H1 (cell line): Measurements from ENCODE around the gene ALKBH3. TPM values are rescaled to one million over a fixed set of nuclear protein-coding genes. Genes with fewer than 3 reads are reported as not detected.
A peak's percentile ranks its signal among the peaks of the same experiment; 100 is the strongest.

Experiments
- CTCF ChIA-PET: fragments of 300-600 bp; sonication (Branson Sonifier 250); formaldehyde crosslinking; loops from one replicate; lab custom pipeline; 2021; ENCODE audit not compliant: partially characterized antibody; lab: Charles Lee
- POLR2A ChIA-PET: fragments of 300-600 bp; sonication (Branson Sonifier 250); formaldehyde crosslinking; loops from one replicate; lab custom pipeline; 2021; ENCODE audit warnings: inconsistent platforms; ENCODE audit not compliant: partially characterized antibody; lab: Charles Lee
- DNase-seq, 2 experiments: peaks; one replicate each; pipeline versions ENCODE4 v3.0.0 to v3.0.0-alpha.2; 2010 to 2022; ENCODE audit warnings: low spot score in 2 of 2, low read depth in 1 of 2, mixed read lengths in 1 of 2
- FAIRE-seq: peaks from 2 replicates; lab custom pipeline; 2011; peaks lifted over from hg19 to GRCh38; lab: Jason Lieb, UNC
- H2AFZ ChIP-seq: 2 replicates; pipeline ENCODE4 v1.8.1; 2012; ENCODE audit warnings: low read length, inconsistent platforms
- H2AK5ac ChIP-seq: 2 replicates; pipeline ENCODE4 v1.6.1; 2013; ENCODE audit warnings: low read depth, low read length
- H2BK120ac ChIP-seq: replicated peaks from 2 replicates; pipeline ENCODE3; 2013; ENCODE audit warnings: low read depth, low read length, inconsistent platforms
- H2BK12ac ChIP-seq: 2 replicates; pipeline ENCODE4 v1.6.1; 2013; ENCODE audit warnings: low read depth, low read length
- H2BK15ac ChIP-seq: 2 replicates; pipeline ENCODE4 v1.6.1; 2013; ENCODE audit warnings: low read length
- H2BK20ac ChIP-seq: 2 replicates; pipeline ENCODE4 v1.6.1; 2013; ENCODE audit warnings: low read length
- H2BK5ac ChIP-seq: 2 replicates; pipeline ENCODE4 v1.6.1; 2013; ENCODE audit warnings: low read depth, low read length
- H3K14ac ChIP-seq: 2 replicates; pipeline ENCODE4 v1.6.1; 2013; ENCODE audit warnings: inconsistent platforms; ENCODE audit not compliant: insufficient read length
- H3K18ac ChIP-seq: 2 replicates; pipeline ENCODE4 v1.6.1; 2013; ENCODE audit warnings: low read length; ENCODE audit errors: extremely low read depth
- H3K23ac ChIP-seq: 2 replicates; pipeline ENCODE4 v1.6.1; 2013; ENCODE audit warnings: inconsistent platforms; ENCODE audit not compliant: insufficient read length
- H3K23me2 ChIP-seq: 2 replicates; pipeline ENCODE4 v1.6.1; 2013; ENCODE audit warnings: low read depth, low read length
- H3K27ac ChIP-seq: 2 replicates; pipeline ENCODE4 v1.6.1; 2011; ENCODE audit warnings: low read depth, low read length, inconsistent platforms
- H3K27me3 ChIP-seq, 4 experiments: replicated peaks in 1 of 4; 1 replicate in 1 of 4; 2 replicates in 3 of 4; pipeline versions ENCODE4 v1.6.1 to v1.8.1; 2011 to 2013; ENCODE audit warnings: low read length in 3 of 4, mild to moderate bottlenecking in 3 of 4, inconsistent platforms in 2 of 4, mixed read lengths in 2 of 4, moderate library complexity in 1 of 4; ENCODE audit not compliant: control insufficient read depth in 3 of 4, insufficient read depth in 3 of 4; ENCODE audit errors: extremely low read depth in 1 of 4
- H3K36me3 ChIP-seq, 4 experiments: 2 replicates each; pipeline versions ENCODE4 v1.6.1 to v1.8.1; 2011 to 2013; ENCODE audit warnings: mild to moderate bottlenecking in 4 of 4, low read length in 3 of 4, moderate library complexity in 2 of 4, control low read depth in 1 of 4, inconsistent platforms in 1 of 4; ENCODE audit not compliant: insufficient read depth in 4 of 4, control insufficient read depth in 2 of 4
- H3K4ac ChIP-seq: replicated peaks from 2 replicates; pipeline ENCODE3; 2013; ENCODE audit warnings: low read length, low read depth, mixed read lengths, inconsistent platforms; ENCODE audit not compliant: insufficient read length
- H3K4me1 ChIP-seq, 4 experiments: replicated peaks in 1 of 4; 1 replicate in 1 of 4; 2 replicates in 3 of 4; pipeline versions ENCODE4 v1.6.1 to v1.8.1; 2011 to 2013; ENCODE audit warnings: low read length in 3 of 4, inconsistent platforms in 2 of 4, mixed read lengths in 1 of 4; ENCODE audit not compliant: insufficient read depth in 4 of 4, control insufficient read depth in 3 of 4
- H3K4me2 ChIP-seq, 2 experiments: 2 replicates each; pipeline versions ENCODE4 v1.6.1 to v1.8.1; 2011 to 2013; ENCODE audit warnings: low read depth in 2 of 2, low read length in 2 of 2, control low read depth in 1 of 2, inconsistent platforms in 1 of 2, mild to moderate bottlenecking in 1 of 2; ENCODE audit not compliant: insufficient read depth in 1 of 2
- H3K4me3 ChIP-seq, 4 experiments: fragments of 200-600, 300-600 bp in 1 of 4; sonication (generic), shearing (Covaris generic), sonication (Bioruptor Twin) in 1 of 4; 2 replicates each; pipeline versions ENCODE4 v1.5.1 to v1.8.1; 2011 to 2016; ENCODE audit warnings: low read length in 4 of 4, low read depth in 3 of 4, control low read depth in 2 of 4, inconsistent platforms in 2 of 4, mild to moderate bottlenecking in 2 of 4, mixed read lengths in 1 of 4, moderate library complexity in 1 of 4; ENCODE audit not compliant: insufficient read depth in 2 of 4; ENCODE audit errors: extremely low read depth in 1 of 4
- H3K56ac ChIP-seq: replicated peaks from 2 replicates; pipeline ENCODE3; 2013; ENCODE audit warnings: low read depth, mild to moderate bottlenecking, mixed read lengths, low read length, inconsistent platforms; ENCODE audit not compliant: insufficient read length
- H3K79me1 ChIP-seq: 2 replicates; pipeline ENCODE4 v1.6.1; 2013; ENCODE audit warnings: low read depth, low read length, control low read depth
- H3K79me2 ChIP-seq, 2 experiments: 2 replicates each; pipeline versions ENCODE4 v1.6.1 to v1.8.1; 2012 to 2013; ENCODE audit warnings: low read length in 2 of 2, mild to moderate bottlenecking in 2 of 2, inconsistent platforms in 1 of 2; ENCODE audit not compliant: insufficient read depth in 2 of 2, control insufficient read depth in 1 of 2
- H3K9ac ChIP-seq, 4 experiments: replicated peaks in 1 of 4; 1 replicate in 1 of 4; 2 replicates in 3 of 4; pipeline versions ENCODE4 v1.6.1 to v1.8.1; 2011 to 2013; ENCODE audit warnings: low read depth in 3 of 4, low read length in 3 of 4, control low read depth in 2 of 4, mild to moderate bottlenecking in 2 of 4, moderate library complexity in 2 of 4, inconsistent platforms in 1 of 4; ENCODE audit errors: extremely low read depth in 1 of 4
- H3K9me3 ChIP-seq, 2 experiments: 2 replicates each; pipeline versions ENCODE4 v1.6.1 to v1.8.1; 2012 to 2013; ENCODE audit warnings: mild to moderate bottlenecking in 2 of 2, moderate library complexity in 2 of 2, control low read depth in 1 of 2, inconsistent platforms in 1 of 2, low read depth in 1 of 2, low read length in 1 of 2, mixed read lengths in 1 of 2; ENCODE audit not compliant: insufficient read depth in 2 of 2
- H4K20me1 ChIP-seq, 2 experiments: replicated peaks in 1 of 2; 2 replicates each; pipeline versions ENCODE3 to v1.8.1; 2011 to 2013; ENCODE audit warnings: inconsistent platforms in 2 of 2, low read length in 2 of 2, mild to moderate bottlenecking in 1 of 2; ENCODE audit not compliant: insufficient read depth in 2 of 2, control insufficient read depth in 1 of 2
- H4K5ac ChIP-seq: 2 replicates; pipeline ENCODE4 v1.6.1; 2013; ENCODE audit warnings: low read length, low read depth, mixed read lengths, inconsistent platforms; ENCODE audit not compliant: insufficient read length
- H4K8ac ChIP-seq: 2 replicates; pipeline ENCODE4 v1.8.0; 2013; ENCODE audit warnings: mild to moderate bottlenecking, moderate library complexity, low read length, inconsistent platforms; ENCODE audit not compliant: insufficient read depth; ENCODE audit errors: extremely low read depth
- H4K91ac ChIP-seq: replicated peaks from 2 replicates; pipeline ENCODE3; 2013; ENCODE audit warnings: low read length, mixed read lengths, inconsistent platforms; ENCODE audit not compliant: insufficient read length
- EP300 ChIP-seq, 2 experiments: IDR thresholded peaks; 1 replicate in 1 of 2; 2 replicates in 1 of 2; pipeline ENCODE4 v1.6.1; 2011 to 2012; ENCODE audit warnings: low read depth in 2 of 2, low read length in 2 of 2, mild to moderate bottlenecking in 2 of 2, borderline replicate concordance in 1 of 2, inconsistent platforms in 1 of 2, moderate library complexity in 1 of 2
- RAD21 ChIP-seq, 2 experiments: IDR thresholded peaks in 1 of 2; conservative IDR thresholded peaks in 1 of 2; 2 replicates each; pipeline ENCODE4 v1.6.1; 2011; ENCODE audit warnings: low read depth in 2 of 2, low read length in 2 of 2, improper control_type of control experiment in 1 of 2, inconsistent platforms in 1 of 2, mild to moderate bottlenecking in 1 of 2, moderate library complexity in 1 of 2
- SP2 ChIP-seq: IDR thresholded peaks from 2 replicates; pipeline ENCODE4 v1.6.1; 2012; ENCODE audit warnings: mild to moderate bottlenecking, low read length, inconsistent platforms
- WGBS, 2 experiments: shearing (Covaris generic) in 1 of 2; methylation state at CpG; one replicate each; pipeline versions ENCODE4 v1.1.6 to v1.1.7; 2013 to 2015; ENCODE audit warnings: low lambda C conversion rate in 2 of 2, mixed read lengths in 2 of 2, inconsistent platforms in 1 of 2, low coverage in 1 of 2, missing lambda C conversion rate in 1 of 2; ENCODE audit not compliant: insufficient replicate concordance in 2 of 2, insufficient coverage in 1 of 2, insufficient read length in 1 of 2; ENCODE audit errors: extremely low coverage in 1 of 2, missing lambda C conversion rate in 1 of 2; 5-methylcytosine and 5-hydroxymethylcytosine counted together
- polyA plus RNA-seq, 7 experiments: library from polyadenylated mRNA; depleted of rRNA in 3 of 7; stranded (reverse) in 5 of 7; unstranded in 2 of 7; fragments of >200 nt in 5 of 7; fragments of 200-250 nt in 2 of 7; gene quantifications; 1 replicate in 5 of 7; 2 replicates in 1 of 7; 4 replicates in 1 of 7; pipeline versions ENCODE4 v1.2.1 to v1.2.3, GENCODE V29; 2011 to 2013; ENCODE audit warnings: missing spikeins in 2 of 7, mixed read lengths in 2 of 7
- total RNA-seq: library from RNA; stranded (reverse); fragmentation: NEBNext Ultra II Directional; extraction: Animal tissue kit (Norgen Biotek cat#: 25700); gene quantifications from 2 replicates; pipeline ENCODE4 v1.2.1, GENCODE V29; 2021

ALKBH3 gene
- total and polyA plus RNA-seq, 2 of the 8 experiments (the other 6 are each of a cell fraction or from before 2014, with no cell fraction given) = 10.5 to 11.4 TPM

DNA sequence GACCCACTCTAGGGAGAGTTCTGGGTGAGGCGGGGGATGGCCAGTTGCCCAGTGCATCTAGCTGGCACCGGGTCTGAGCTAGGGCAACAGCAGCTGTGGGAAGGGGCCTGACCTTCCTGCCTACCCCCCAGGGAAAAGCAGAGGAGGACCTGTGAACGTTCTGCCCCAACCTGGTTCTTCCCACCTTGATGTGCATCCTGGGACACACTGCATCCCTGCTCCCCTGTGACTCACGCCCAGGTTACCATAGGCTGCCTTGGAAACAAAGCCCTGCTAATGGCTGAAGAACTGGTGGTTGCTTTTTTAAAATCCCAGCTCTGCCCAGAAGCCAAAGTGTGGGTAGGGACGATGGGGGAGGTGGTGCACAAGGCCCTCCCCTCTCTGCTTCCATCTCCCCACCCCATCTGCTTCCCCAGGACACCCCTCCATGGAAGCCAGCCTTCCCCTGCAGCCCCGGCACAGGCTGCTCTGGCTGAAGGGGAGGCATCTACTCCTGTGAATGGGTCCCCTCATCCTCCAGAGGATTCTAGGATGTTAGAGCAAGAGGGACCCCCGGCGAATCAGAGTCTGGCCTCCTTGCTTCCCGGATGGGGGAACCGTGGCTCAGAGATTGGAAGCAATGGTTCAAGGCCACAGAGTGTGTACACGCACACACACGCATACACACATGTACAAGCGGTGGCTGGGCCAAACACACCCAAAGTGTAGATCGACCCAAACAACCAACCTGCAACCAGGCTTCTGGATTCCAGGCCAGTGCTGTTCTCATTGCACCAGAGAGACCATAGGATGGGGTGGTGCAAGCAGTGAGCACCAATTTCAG is 54.2 kb downstream of the ALKBH3 start:
- POLR2A ChIA-PET = no interaction called here
- no peak overlapping the region for H2AK5ac ChIP-seq
- TF ChIP-seq RAD21 (IDR thresholded peaks at IDR 0.05 in 1 of 2, conservative IDR thresholded peaks at IDR 0.05 in 1 of 2; ENCODE audit: low read depth in 2 of 2, low read length in 2 of 2) = no peak
- TF ChIP-seq SP2 = no peak
- TF ChIP-seq EP300 (IDR thresholded peaks at IDR 0.05; ENCODE audit: borderline replicate concordance in 1 of 2, low read depth in 2 of 2, low read length in 2 of 2) = no peak
- no peak overlapping the region for H3K9ac ChIP-seq
- H3K36me3 ChIP-seq = no peaks in the 10 kb centered on the region
- no peaks in the 10 kb centered on the region for H3K79me2 ChIP-seq
- no peak overlapping the region for H3K14ac ChIP-seq
- no peaks in the 10 kb centered on the region for H3K79me1 ChIP-seq
- no peak overlapping the region for H3K56ac ChIP-seq
- H2BK20ac ChIP-seq = no peak overlapping the region
- H4K91ac ChIP-seq = no peak overlapping the region
- no peak overlapping the region for H4K5ac ChIP-seq
- H3K4me1 ChIP-seq = peaks cover 0 to 11% (median 0%) of the 10 kb centered on the region in 4 experiments; a peak in 5 of 7 replicates
- H3K4ac ChIP-seq = peak overlapping the region; percentile 61
- FAIRE-seq (no peak), DNase-seq (no peak)
- H4K8ac ChIP-seq = peak overlapping the region; percentile 26; the same call in 1 of the 2 replicates
- H4K20me1 ChIP-seq = no peaks in the 10 kb centered on the region
- H3K4me2 ChIP-seq = no peak overlapping the region
- no peak overlapping the region; the same call in 1 of the 2 replicates for H2AFZ ChIP-seq
- no peak overlapping the region for H3K18ac ChIP-seq
- CTCF ChIA-PET = interaction anchor here (4.1 kb wide), 1 partner anchor 11 kb away, joined by 32 read pairs; no protein-coding TSS in a partner anchor
- H3K27me3 ChIP-seq = peaks cover 0 to 6% (median 1%) of the 10 kb centered on the region in 4 experiments; a peak in 3 of 7 replicates
- H3K23ac ChIP-seq = no peak overlapping the region
- 86% methylated on average over 13 of the region's 14 CpGs; no CpG with 5 or more reads in 1 of the 2 experiments for WGBS, 2 experiments
- no peak overlapping the region for H3K4me3 ChIP-seq
- no peak overlapping the region for H2BK5ac ChIP-seq
- no peak overlapping the region for H2BK120ac ChIP-seq
- H3K23me2 ChIP-seq = no peaks in the 10 kb centered on the region
- H2BK15ac ChIP-seq = 0 out of 2 replicates have a peak overlapping the region, but pooled peaks have one; percentile 46
- H3K9me3 ChIP-seq = no peaks in the 10 kb centered on the region
- H2BK12ac ChIP-seq = 0 out of 2 replicates have a peak overlapping the region, but pooled peaks have one; percentile 27
- H3K27ac ChIP-seq = no peak overlapping the region
